ENCODE results near the gene SLC8B1.

SLC8B1 gene

DNA sequence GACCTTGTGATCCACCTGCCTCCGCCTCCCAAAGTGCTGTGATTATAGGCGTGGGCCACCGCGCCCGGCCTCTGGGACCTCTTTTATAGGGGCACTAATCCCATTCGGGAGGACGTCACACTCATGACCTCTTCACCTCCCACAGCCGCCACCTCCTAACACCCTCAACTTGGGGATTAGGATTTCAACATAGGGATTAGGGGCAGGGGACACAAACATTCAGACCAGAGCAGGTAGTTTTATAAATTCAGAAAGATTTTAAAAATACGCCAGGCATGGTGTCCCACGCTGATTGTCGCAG, 64.2 kb downstream of the SLC8B1 start:
- DNase-seq (ENCODE audit: low read depth, low spot score) = no peak

GRCh38 chr12:113269257-113269943, 65.5 kb downstream of the SLC8B1 start:
- no peak for DNase-seq (ENCODE audit: low read depth, low spot score)

- DNase-seq (ENCODE audit: low read depth, low spot score) = no peak
Measured at GRCh38 chr12:113268621-113269020, 66.3 kb downstream of the SLC8B1 start.

- DNase-seq (ENCODE audit: low read depth, low spot score) = no peak
Measured at GRCh38 chr12:113268136-113268535, 66.8 kb downstream of the SLC8B1 start.

GRCh38 chr12:113267621-113268020, 67.3 kb downstream of the SLC8B1 start:
- DNase-seq (ENCODE audit: low read depth, low spot score) = no peak

DNA sequence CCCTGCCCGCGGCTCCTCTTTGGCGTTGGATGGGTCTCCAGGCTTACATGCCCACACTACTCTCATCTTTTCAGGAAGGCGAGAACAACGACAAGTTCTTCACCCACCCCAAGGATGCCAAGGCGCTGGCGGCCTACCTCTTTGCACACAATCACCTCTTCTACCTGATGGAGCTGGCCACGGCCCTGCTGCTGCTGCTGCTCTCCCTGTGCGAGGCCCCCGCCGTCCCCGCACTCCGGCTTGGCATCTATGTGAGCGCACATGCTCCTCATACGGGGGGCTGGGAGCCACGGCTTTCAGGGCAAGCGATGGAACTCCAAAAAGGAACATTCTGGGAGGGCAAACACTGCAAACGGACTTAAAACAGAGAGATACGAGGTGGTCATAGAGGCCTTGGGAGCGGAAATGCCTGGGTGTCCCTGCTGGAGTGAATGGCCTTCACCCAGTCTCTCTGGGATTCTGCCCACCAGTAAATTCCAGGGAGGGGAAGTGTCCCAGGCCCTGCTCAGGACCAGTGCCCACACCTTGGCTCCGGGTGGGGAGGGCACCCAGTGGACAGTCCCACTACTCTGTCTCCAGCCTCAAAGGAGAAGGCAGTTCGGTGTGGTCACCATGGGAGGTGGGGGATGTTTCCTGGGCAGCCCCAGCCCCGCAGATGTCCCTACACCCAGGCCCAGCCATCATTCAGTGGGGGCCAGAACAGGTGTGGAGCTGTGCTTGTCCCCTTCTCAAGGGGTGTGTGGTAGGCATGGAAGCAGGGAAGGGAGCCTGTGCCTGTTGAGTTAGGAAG, 68.6 kb downstream of the SLC8B1 start:
- DNase-seq (ENCODE audit: low read depth, low spot score) = no peak

DNA sequence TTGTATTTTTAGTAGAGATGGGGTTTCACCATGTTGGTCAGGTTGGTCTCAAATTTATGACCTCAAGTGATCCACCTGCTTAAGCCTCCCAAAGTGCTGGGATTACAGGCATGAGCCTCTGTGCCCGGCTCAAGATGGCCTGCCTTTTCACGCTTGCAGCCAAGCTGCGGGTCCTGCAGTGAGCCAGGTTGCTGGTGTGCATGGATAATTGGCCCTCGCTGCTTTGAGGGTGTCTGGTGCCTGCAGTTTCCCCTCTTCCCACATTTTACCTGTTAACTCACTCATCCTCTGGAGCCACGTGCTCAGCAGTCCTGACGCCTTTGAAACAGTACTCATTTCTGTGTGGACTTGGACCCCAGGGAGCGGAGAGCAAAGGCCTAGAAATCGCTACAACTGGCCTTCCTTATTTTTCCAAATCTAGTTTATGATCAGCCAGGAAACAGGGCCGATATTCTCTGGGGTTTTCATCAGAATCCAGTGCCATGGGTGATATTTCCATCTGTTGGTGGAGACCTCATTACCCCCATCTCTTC, 71.4 kb downstream of the SLC8B1 start:
- DNase-seq (ENCODE audit: low read depth, low spot score) = no peak

GRCh38 chr12:113262710-113263109, 72.2 kb downstream of the SLC8B1 start:
- DNase-seq (ENCODE audit: low read depth, low spot score) = no peak

GRCh38 chr12:113261847-113262470, 73.0 kb downstream of the SLC8B1 start:
- no peak for DNase-seq (ENCODE audit: low read depth, low spot score)

GRCh38 chr12:113260636-113261300, 74.1 kb downstream of the SLC8B1 start:
- no peak for DNase-seq (ENCODE audit: low read depth, low spot score)

GRCh38 chr12:113260127-113260526, 74.8 kb downstream of the SLC8B1 start:
- DNase-seq (ENCODE audit: low read depth, low spot score) = no peak

GRCh38 chr12:113257564-113257963, 77.3 kb downstream of the SLC8B1 start:
- DNase-seq (ENCODE audit: low read depth, low spot score) = no peak

GRCh38 chr12:113254298-113254697, 80.6 kb downstream of the SLC8B1 start:
- DNase-seq (ENCODE audit: low read depth, low spot score) = no peak

DNA sequence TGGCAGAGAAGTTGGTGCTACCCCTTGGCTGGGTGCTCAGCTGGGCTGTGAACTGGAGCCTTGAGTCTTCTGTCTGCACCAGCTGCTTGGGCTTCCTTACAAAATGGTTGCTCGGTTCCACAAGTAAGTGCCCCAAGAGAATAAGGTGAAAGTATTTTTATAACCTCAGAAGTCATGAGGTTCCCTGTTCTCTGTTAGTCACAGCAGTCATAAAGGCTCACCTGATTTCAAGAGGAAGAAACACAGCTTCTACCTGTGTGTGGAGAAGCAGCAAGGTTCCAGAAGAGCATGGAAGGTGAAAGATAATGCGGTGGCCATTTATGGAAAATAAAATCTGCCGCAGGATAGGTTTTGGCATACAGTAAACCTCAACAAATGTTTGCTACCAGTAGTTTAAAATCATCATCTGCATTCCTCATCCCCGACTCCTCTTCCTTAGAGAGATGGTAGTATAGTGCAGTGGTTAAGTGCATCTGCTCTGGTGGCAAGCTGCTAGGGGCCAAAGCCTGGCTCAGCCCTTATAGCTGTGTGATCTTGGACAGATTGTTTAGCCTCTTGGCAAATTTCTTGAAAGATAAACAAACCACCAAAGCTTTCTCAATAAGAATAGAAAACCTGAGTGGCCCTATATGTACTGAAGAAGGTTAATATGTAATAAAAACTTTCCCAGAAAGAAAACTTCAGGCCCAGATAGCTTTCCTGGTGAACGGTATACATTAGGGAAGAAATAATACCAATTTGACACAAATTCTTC, 81.2 kb downstream of the SLC8B1 start:
- DNase-seq (ENCODE audit: low read depth, low spot score) = no peak

DNA sequence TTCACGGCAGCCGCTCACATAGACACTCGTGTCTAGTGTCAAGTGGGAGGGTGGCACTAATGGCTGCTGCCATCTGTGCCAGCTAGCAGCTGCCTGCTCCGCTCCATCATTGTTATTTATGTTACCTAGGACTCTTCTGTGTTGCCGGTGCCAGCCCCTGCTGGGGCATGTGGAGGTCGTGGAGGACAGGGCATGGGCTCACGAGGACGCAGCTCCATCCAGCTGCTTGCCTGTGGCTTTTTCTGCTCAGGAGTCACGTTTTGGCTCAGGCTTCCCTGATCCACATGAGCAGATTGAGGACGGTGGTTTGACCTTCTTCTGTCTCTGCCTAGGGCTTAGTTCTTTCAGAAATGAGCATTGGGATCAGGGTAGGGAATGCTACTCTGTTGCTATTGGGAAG, 82.4 kb downstream of the SLC8B1 start:
- no peak for DNase-seq (ENCODE audit: low read depth, low spot score)

DNA sequence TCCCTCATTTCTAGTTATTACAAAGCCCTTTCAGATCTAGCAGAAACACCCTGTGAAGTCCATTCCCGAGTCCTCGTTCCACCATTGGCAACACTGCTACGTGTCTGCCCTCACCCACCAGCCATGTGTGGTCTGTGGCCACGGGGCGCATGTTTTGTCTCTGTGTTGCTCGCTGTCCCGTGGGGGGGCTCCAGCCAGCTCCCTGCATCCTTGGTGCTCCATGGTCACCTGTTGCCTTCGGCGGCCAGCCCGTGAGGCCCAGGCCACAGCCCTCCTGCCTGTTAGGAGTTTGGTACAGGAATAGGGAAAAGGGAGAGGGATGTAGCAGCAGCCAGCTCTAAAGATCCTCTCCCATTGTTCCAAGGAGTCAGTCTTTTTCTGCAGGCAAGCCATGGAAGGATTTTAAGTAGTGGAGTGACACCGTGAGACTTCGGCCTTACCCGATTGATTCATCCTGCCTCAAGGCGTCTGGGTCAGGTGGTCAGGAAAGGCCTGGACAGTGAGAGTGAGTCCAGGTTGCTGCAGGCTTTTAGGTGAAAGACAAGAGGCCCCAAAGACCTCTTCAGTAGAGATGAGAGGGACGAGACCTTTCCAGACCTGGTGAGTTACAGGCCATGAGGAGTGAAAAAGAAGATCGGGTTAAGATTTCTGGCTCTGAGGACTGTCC, 83.4 kb downstream of the SLC8B1 start:
- DNase-seq (ENCODE audit: low read depth, low spot score) = no peak

DNA sequence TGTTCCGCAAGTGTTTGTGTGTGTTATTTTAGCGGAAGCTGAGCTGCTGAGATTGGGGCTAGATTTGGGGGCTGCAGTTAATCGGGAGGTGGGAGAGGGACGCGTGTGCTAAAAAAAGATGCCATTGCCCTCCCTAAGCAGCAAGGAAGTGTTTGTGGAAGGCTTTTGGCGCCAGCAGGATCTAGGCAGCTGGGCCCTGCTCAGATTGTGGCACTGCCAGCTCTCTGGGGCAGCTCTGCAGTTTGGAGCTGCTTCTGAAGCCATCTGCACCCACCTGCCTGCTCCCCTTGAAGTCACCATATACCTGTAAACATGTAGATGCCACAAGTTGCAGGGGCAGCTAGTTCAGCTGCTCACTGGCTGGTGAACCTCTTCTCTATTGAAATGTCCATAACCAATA, 84.9 kb downstream of the SLC8B1 start:
- no peak for DNase-seq (ENCODE audit: low read depth, low spot score)

- no peak for DNase-seq (ENCODE audit: low read depth, low spot score)
Measured at GRCh38 chr12:113249546-113249945, 85.4 kb downstream of the SLC8B1 start.

DNA sequence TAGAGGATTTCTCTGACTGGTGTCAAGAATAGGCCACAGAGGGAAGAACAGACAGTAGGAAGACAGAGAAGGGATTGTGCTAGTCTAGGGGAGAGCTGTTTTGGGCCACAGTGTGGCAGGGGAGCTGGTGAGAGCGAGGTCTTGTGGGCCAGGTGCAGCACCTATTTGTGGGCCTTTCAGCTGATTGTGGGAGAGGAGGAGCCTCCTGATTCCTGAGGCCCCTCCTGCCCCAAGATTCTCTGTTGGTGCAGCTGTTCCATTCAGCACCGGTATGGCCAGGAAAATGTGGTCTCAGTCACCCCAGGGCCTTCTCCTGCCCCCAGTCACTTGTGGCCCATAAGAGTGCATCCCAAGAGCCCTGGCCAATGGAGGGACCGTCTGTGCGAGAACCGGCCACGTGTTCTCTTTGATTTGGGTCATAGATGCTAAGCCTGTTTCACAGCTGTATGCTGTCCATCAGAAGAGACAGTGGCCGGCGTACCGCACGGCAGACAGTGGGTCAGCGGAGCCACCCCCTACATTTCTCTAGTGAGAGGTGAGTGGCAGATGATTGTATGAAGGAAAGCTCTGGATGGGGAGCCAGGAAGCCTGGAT, 86.0 kb downstream of the SLC8B1 start:
- no peak for DNase-seq (ENCODE audit: low read depth, low spot score)

All from smooth muscle cell of the brain vasculature (primary cell).